ENCODE measurements around the gene PRMT1.

- TF ChIP-seq CTCF (IDR thresholded peaks at IDR 0.05) (no peak), POLR2A (IDR thresholded peaks at IDR 0.05) (no peak)
Observed at GRCh38 chr19:49652551-49653465, 24.3 kb upstream of the PRMT1 start.
